Neural cell (in vitro differentiated cells): ENCODE results near the gene PVALEF. TPM values are rescaled to one million over a fixed set of nuclear protein-coding genes. Genes with fewer than 3 reads are reported as not detected.

Experiments used
- H2AFZ ChIP-seq: fragments of 200-600, 300-800 bp; sonication (generic), shearing (Covaris generic); 2 replicates; pipeline ENCODE4 v1.6.0; 2014; ENCODE audit warnings: low read depth, mild to moderate bottlenecking, antibody characterized with exemption, low read length, moderate library complexity
- H3F3A ChIP-seq: fragments of 200-600 bp; shearing (Covaris generic); 2 replicates; pipeline ENCODE4 v1.6.1; 2016; ENCODE audit warnings: mild to moderate bottlenecking, moderate library complexity, mixed read lengths, antibody characterized with exemption, low read length; ENCODE audit not compliant: insufficient read depth, poor library complexity, severe bottlenecking
- H3K27ac ChIP-seq: fragments of 200-600, 300-800 bp; sonication (generic), shearing (Covaris generic); 2 replicates; pipeline ENCODE4 v1.5.1; 2014; ENCODE audit warnings: mild to moderate bottlenecking, low read length, moderate library complexity
- H3K27me3 ChIP-seq: fragments of 300-800, 200-600 bp; sonication (generic), shearing (Covaris generic); 2 replicates; pipeline ENCODE4 v1.6.0; 2014; ENCODE audit warnings: mild to moderate bottlenecking, low read depth, low read length, moderate library complexity; ENCODE audit not compliant: insufficient read depth
- H3K36me3 ChIP-seq: fragments of 300-800, 200-600 bp; sonication (generic), shearing (Covaris generic); 2 replicates; pipeline ENCODE4 v1.5.1; 2014; ENCODE audit warnings: mild to moderate bottlenecking, antibody characterized with exemption, low read length, moderate library complexity; ENCODE audit not compliant: insufficient read depth
- H3K4me2 ChIP-seq: fragments of 300-800, 200-600 bp; sonication (generic), shearing (Covaris generic); 2 replicates; pipeline ENCODE4 v1.6.0; 2014; ENCODE audit warnings: mild to moderate bottlenecking, low read length
- H3K4me3 ChIP-seq: fragments of 300-800, 200-600 bp; sonication (generic), shearing (Covaris generic); 2 replicates; pipeline ENCODE4 v1.5.1; 2014; ENCODE audit warnings: mild to moderate bottlenecking, low read length, moderate library complexity
- H3K79me2 ChIP-seq: fragments of 200-600 bp; shearing (Covaris generic); replicated peaks from 2 replicates; pipeline ENCODE4 v1.6.0; 2014; ENCODE audit warnings: mild to moderate bottlenecking, low read length, moderate library complexity; ENCODE audit not compliant: insufficient read depth
- H3K9ac ChIP-seq: fragments of 300-800, 200-600 bp; sonication (generic), shearing (Covaris generic); 2 replicates; pipeline ENCODE4 v1.6.1; 2016; ENCODE audit warnings: mild to moderate bottlenecking, low read length, mixed read lengths
- H3K9me2 ChIP-seq: fragments of 200-600 bp; shearing (Covaris generic); 2 replicates; pipeline ENCODE4 v1.6.1; 2016; ENCODE audit warnings: mild to moderate bottlenecking, low read length, mixed read lengths; ENCODE audit not compliant: insufficient read depth
- H3K9me3 ChIP-seq: fragments of 200-600, 300-800 bp; sonication (generic), shearing (Covaris generic); 2 replicates; pipeline ENCODE4 v1.6.1; 2016; ENCODE audit warnings: mild to moderate bottlenecking, mixed run types, low read length, moderate library complexity, mixed read lengths
- H4K20me1 ChIP-seq: fragments of 200-600 bp; shearing (Covaris generic); 2 replicates; pipeline ENCODE4 v1.6.1; 2016; ENCODE audit warnings: mild to moderate bottlenecking, mixed run types; ENCODE audit not compliant: insufficient read depth
- EP300 ChIP-seq: fragments of 450-650 bp; conservative IDR thresholded peaks from 2 replicates; pipeline ENCODE4 v1.6.1; 2014; ENCODE audit warnings: antibody characterized with exemption, mild to moderate bottlenecking, moderate library complexity; ENCODE audit not compliant: poor library complexity, severe bottlenecking
- EZH2 ChIP-seq: fragments of 200-600, 300-800 bp; shearing (Covaris generic), sonication (generic); IDR thresholded peaks from 2 replicates; pipeline ENCODE4 v1.6.1; 2014; ENCODE audit warnings: antibody characterized with exemption, low read length, borderline replicate concordance, mild to moderate bottlenecking; ENCODE audit not compliant: insufficient read depth, poor library complexity, severe bottlenecking
- MXI1 ChIP-seq: fragments of 450-650 bp; conservative IDR thresholded peaks from 2 replicates; pipeline ENCODE4 v1.6.1; 2014; ENCODE audit warnings: antibody characterized with exemption, mild to moderate bottlenecking; ENCODE audit not compliant: poor library complexity, severe bottlenecking
- POLR2AphosphoS5 ChIP-seq: IDR thresholded peaks from 2 replicates; pipeline ENCODE4 v1.6.1; 2012
- RAD21 ChIP-seq: fragments of 450-650 bp; conservative IDR thresholded peaks from 2 replicates; pipeline ENCODE4 v1.6.1; 2014; ENCODE audit warnings: antibody characterized with exemption, mild to moderate bottlenecking, moderate library complexity
- SMC3 ChIP-seq: fragments of 450-650 bp; conservative IDR thresholded peaks from 2 replicates; pipeline ENCODE4 v1.6.1; 2014; ENCODE audit warnings: antibody characterized with exemption, mild to moderate bottlenecking, moderate library complexity; ENCODE audit not compliant: poor library complexity
- TAF1 ChIP-seq: IDR thresholded peaks from 2 replicates; pipeline ENCODE4 v1.6.1; 2012; ENCODE audit warnings: low read depth
- polyA plus RNA-seq: library from polyadenylated mRNA; depleted of rRNA; stranded (reverse); fragments of >200 nt; gene quantifications from 2 replicates; pipeline ENCODE4 v1.2.3, GENCODE V29; 2014
- TF ChIP-seq, protein P1 (sequence below): fragments of 450-650 bp; IDR thresholded peaks from 2 replicates; pipeline ENCODE4 v1.5.1; 2014; ENCODE audit warnings: antibody characterized with exemption, mild to moderate bottlenecking, moderate library complexity; ENCODE audit not compliant: poor library complexity, severe bottlenecking
- TF ChIP-seq, protein P2 (sequence below): IDR thresholded peaks from 2 replicates; pipeline ENCODE4 v1.6.1; 2012; ENCODE audit warnings: borderline replicate concordance

The PVALEF gene
- polyA plus RNA-seq, 1 donor from 2014 or later = not detected

DNA sequence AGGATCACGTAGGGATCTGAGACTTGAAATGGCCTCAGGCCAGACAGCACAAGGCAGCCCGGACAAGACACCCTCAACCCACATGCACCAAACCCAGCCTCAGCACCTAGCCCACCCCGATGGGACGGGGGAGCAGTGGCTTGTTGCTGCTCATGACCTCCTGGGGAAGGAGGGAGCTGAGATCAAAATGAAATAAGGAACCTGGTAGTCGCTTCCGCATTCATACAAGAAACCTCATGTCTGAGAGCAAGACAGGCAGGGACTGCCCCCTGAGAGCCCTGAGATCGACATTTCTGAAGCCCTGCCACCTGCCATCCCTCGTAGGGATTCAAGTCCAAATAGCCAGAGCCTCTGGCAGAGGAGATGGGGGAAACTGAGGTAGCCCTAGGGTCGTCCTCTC, 63.1 kb downstream of the PVALEF start:
- Histone ChIP-seq H3K4me3 (no peak overlapping the region), H3K27ac (no peak overlapping the region), H3F3A (no peaks in the 10 kb centered on the region), H3K9me2 (no peaks in the 10 kb centered on the region), H3K79me2 (no peaks in the 10 kb centered on the region), H3K27me3 (no peaks in the 10 kb centered on the region), H3K9ac (no peak overlapping the region), H3K4me2 (no peak overlapping the region), H3K9me3 (no peaks in the 10 kb centered on the region), H3K36me3 (peaks cover 4% of the 10 kb centered on the region), H4K20me1 (no peaks in the 10 kb centered on the region), H2AFZ (no peak overlapping the region)
- TF ChIP-seq RAD21 (no peak), TAF1 (no peak), SMC3 (no peak), MXI1 (no peak)

DNA sequence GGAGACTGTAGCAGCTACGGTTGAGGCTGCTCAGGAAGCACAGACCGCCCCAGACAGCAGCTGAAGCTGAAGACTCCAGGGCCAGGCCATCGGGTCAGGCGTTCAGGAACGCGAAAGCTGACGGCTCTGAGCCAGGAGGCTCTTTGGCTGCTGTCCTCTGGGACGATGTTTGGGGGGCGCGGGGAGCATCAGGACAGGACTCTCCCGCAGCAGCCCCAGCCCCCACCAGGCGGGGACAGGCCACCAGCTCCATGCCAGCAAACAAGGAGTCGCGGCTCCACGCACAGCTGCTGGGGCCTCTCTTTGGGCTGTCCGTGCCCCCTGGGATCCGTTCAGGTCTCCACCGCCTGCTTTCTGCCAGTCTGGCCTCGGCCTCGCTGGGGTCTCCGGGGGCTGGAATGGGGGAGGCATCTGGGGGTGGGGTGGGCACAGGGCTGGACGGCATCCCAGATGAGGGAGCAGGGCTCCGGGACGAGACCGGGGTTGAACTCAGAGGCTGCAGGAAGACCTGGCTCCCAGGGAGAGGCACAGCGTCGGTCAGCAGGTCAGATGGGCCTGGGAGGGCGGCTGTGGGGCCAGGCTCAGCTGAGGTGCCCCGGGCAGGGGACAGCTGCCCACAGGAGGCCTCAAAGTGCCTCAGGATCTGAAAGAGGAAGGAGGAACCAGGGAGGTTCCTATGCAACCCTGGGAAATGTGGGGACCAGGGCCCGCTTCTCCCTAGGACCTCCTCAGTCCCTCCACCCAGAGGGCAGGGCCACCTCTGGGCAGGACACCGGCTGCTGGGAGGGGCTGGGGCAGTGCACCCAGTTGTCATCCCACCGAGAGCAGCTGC, 63.7 kb downstream of the PVALEF start:
- H3K27ac ChIP-seq = no peak overlapping the region
- no peak overlapping the region for H3K9ac ChIP-seq

DNA sequence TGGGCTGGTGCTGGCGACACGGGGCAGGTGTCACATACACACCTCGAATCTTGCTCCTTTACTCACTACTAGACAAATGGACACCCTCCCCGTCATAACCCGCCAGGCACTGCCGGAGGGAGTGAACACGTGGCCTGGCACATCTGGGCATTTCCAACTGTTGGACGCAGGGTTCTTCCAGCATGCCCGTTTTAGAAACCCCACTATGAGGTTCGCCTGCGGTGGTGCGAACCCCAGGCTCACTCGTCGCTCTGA, 64.3 kb downstream of the PVALEF start:
- H2AFZ ChIP-seq = no peak overlapping the region
- H3K27me3 ChIP-seq = no peaks in the 10 kb centered on the region
- no peak overlapping the region for H3K4me3 ChIP-seq
- no peaks in the 10 kb centered on the region for H3K9me2 ChIP-seq
- H3K36me3 ChIP-seq = peaks cover 4% of the 10 kb centered on the region
- no peaks in the 10 kb centered on the region for H3K9me3 ChIP-seq
- H3K79me2 ChIP-seq = no peaks in the 10 kb centered on the region
- no peak overlapping the region for H3K9ac ChIP-seq
- H3K4me2 ChIP-seq = no peak overlapping the region
- no peaks in the 10 kb centered on the region for H4K20me1 ChIP-seq
- no peaks in the 10 kb centered on the region for H3F3A ChIP-seq
- TF ChIP-seq, protein P1, sequence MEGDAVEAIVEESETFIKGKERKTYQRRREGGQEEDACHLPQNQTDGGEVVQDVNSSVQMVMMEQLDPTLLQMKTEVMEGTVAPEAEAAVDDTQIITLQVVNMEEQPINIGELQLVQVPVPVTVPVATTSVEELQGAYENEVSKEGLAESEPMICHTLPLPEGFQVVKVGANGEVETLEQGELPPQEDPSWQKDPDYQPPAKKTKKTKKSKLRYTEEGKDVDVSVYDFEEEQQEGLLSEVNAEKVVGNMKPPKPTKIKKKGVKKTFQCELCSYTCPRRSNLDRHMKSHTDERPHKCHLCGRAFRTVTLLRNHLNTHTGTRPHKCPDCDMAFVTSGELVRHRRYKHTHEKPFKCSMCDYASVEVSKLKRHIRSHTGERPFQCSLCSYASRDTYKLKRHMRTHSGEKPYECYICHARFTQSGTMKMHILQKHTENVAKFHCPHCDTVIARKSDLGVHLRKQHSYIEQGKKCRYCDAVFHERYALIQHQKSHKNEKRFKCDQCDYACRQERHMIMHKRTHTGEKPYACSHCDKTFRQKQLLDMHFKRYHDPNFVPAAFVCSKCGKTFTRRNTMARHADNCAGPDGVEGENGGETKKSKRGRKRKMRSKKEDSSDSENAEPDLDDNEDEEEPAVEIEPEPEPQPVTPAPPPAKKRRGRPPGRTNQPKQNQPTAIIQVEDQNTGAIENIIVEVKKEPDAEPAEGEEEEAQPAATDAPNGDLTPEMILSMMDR = no peak
- TF ChIP-seq MXI1 = no peak
- TF ChIP-seq POLR2AphosphoS5 = no peak
- no peak for TF ChIP-seq SMC3
- no peak for TF ChIP-seq EP300
- TF ChIP-seq TAF1 = no peak
- TF ChIP-seq RAD21 = no peak
- TF ChIP-seq, protein P2, sequence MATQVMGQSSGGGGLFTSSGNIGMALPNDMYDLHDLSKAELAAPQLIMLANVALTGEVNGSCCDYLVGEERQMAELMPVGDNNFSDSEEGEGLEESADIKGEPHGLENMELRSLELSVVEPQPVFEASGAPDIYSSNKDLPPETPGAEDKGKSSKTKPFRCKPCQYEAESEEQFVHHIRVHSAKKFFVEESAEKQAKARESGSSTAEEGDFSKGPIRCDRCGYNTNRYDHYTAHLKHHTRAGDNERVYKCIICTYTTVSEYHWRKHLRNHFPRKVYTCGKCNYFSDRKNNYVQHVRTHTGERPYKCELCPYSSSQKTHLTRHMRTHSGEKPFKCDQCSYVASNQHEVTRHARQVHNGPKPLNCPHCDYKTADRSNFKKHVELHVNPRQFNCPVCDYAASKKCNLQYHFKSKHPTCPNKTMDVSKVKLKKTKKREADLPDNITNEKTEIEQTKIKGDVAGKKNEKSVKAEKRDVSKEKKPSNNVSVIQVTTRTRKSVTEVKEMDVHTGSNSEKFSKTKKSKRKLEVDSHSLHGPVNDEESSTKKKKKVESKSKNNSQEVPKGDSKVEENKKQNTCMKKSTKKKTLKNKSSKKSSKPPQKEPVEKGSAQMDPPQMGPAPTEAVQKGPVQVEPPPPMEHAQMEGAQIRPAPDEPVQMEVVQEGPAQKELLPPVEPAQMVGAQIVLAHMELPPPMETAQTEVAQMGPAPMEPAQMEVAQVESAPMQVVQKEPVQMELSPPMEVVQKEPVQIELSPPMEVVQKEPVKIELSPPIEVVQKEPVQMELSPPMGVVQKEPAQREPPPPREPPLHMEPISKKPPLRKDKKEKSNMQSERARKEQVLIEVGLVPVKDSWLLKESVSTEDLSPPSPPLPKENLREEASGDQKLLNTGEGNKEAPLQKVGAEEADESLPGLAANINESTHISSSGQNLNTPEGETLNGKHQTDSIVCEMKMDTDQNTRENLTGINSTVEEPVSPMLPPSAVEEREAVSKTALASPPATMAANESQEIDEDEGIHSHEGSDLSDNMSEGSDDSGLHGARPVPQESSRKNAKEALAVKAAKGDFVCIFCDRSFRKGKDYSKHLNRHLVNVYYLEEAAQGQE = no peak
- TF ChIP-seq EZH2 = no peak
- H3K27ac ChIP-seq = no peak overlapping the region

More for the DNA sequence above, 63.7 kb downstream of the PVALEF start:
- Histone ChIP-seq H3F3A (no peaks in the 10 kb centered on the region), H3K27me3 (no peaks in the 10 kb centered on the region), H3K9me2 (no peaks in the 10 kb centered on the region), H4K20me1 (no peaks in the 10 kb centered on the region), H3K36me3 (peaks cover 4% of the 10 kb centered on the region), H3K4me3 (no peak overlapping the region), H2AFZ (no peak overlapping the region), H3K79me2 (no peaks in the 10 kb centered on the region), H3K4me2 (no peak overlapping the region), H3K9me3 (no peaks in the 10 kb centered on the region)
- TF ChIP-seq MXI1 (no peak), RAD21 (no peak), SMC3 (no peak), POLR2AphosphoS5 (no peak)
- TF ChIP-seq, protein P2 = no peak
